Adrenal gland (tissue), 12 donors: ENCODE measurements around the gene ITPR3. TPM values are rescaled to one million over a fixed set of nuclear protein-coding genes. Genes with fewer than 3 reads are reported as not detected.

Experiments
- DNase-seq, 7 donors: peaks; one replicate each; pipeline ENCODE4 v3.0.0-alpha.2; 2019 to 2020
- H3K27ac ChIP-seq, 5 donors: fragments of 200-600 bp; sonication (generic) in 4 of 5; 1 replicate in 3 of 5; 2 replicates in 2 of 5; pipeline versions ENCODE4 v1.5.1 to v1.8.0; 2016 to 2020; ENCODE audit warnings: mild to moderate bottlenecking in 1 of 5
- H3K27me3 ChIP-seq: fragments of 200-600 bp; 2 replicates; pipeline ENCODE4 v1.8.0; 2021
- H3K36me3 ChIP-seq, 2 donors: fragments of 200-600 bp; replicated peaks in 1 of 2; 1 replicate in 1 of 2; 2 replicates in 1 of 2; pipeline versions ENCODE4 v1.5.1 to v1.8.0; 2018 to 2022
- H3K4me1 ChIP-seq, 2 donors: fragments of 200-600 bp; replicated peaks in 1 of 2; 1 replicate in 1 of 2; 2 replicates in 1 of 2; pipeline versions ENCODE4 v1.5.1 to v1.8.0; 2018 to 2021
- H3K4me3 ChIP-seq, 4 donors: fragments of 200-600 bp; sonication (generic) in 3 of 4; one replicate each; pipeline ENCODE4 v1.5.1; 2016 to 2018
- H3K9me3 ChIP-seq, 3 donors: fragments of 200-600 bp; sonication (generic) in 1 of 3; replicated peaks in 1 of 3; 1 replicate in 2 of 3; 2 replicates in 1 of 3; pipeline versions ENCODE4 v1.5.1 to v1.8.0; 2016 to 2021
- CTCF ChIP-seq, 6 experiments: fragments of 450-650 bp in 4 of 6; fragments of 200-600 bp in 2 of 6; sonication (generic) in 1 of 6; IDR thresholded peaks; 1 replicate in 5 of 6; 2 replicates in 1 of 6; pipeline versions ENCODE4 v1.5.1 to v1.8.0; 2016 to 2021; ENCODE audit warnings: antibody characterized with exemption in 6 of 6, mild to moderate bottlenecking in 2 of 6, moderate library complexity in 1 of 6
- POLR2A ChIP-seq, 2 donors: fragments of 450-650 bp; IDR thresholded peaks; one replicate each; pipeline ENCODE4 v1.6.1; 2017; ENCODE audit warnings: antibody characterized with exemption in 2 of 2, mild to moderate bottlenecking in 2 of 2, moderate library complexity in 1 of 2
- WGBS, 4 donors: extraction: QIAGEN DNeasy Blood & Tissue Kit in 2 of 4; methylation state at CpG; one replicate each; pipeline versions ENCODE4 v1.1.5 to v1.1.7; 2013 to 2017; 5-methylcytosine and 5-hydroxymethylcytosine counted together
- intact Hi-C, 2 donors: fragments of 100-400 bp; cut with DNase I; formaldehyde crosslinking; loops; one replicate each; pipeline versions ENCODE4 v1.14.1 to v1.15.0; 2022 to 2023
- polyA plus RNA-seq, 3 donors: library from polyadenylated mRNA; stranded (reverse); fragments of 200-250 nt in 2 of 3; fragments of 350-450 nt in 1 of 3; fragmentation: Illumina TruSeq in 1 of 3; extraction: RNeasy Lipid Tissue Mini Kit (QIAGEN cat#74804) in 1 of 3; gene quantifications; one replicate each; pipeline ENCODE4 v1.2.3, GENCODE V29; 2013 to 2014
- total RNA-seq, 9 donors: library from RNA; depleted of rRNA in 4 of 9; stranded (reverse); fragments of >200 nt in 4 of 9; fragments of 120-200 nt in 1 of 9; fragmentation: NEBNext Ultra II Directional in 1 of 9; extraction: Animal tissue kit (Norgen Biotek cat#: 25700) in 1 of 9; gene quantifications; one replicate each; pipeline versions ENCODE4 v1.1.0 to v1.2.4, GENCODE V29; 2013 to 2023
- donor health status: healthy with polysubstance abuse.
- donor health status: Bipolar disorder and iron deficiency.
- donor health status: DM: yes; HTN: yes; CAD: no.
- donor health status: DM: no; HTN: no; CAD: no.
- donor health status: DM: no; HTN: no; CAD: no.
- donor health status: DM: yes; HTN: yes; CAD: no.

The ITPR3 gene
- total and polyA plus RNA-seq, 12 donors = 1.3 to 38.1 (median 23.9) TPM

GRCh38 chr6:33692760-33693158 is 71.6 kb downstream of the ITPR3 start:
- H3K9me3 ChIP-seq = no peaks in the 10 kb centered on the region
- H3K27me3 ChIP-seq = no peaks in the 10 kb centered on the region
- H3K27ac ChIP-seq = peak overlapping the region in 1 of 5 donors; percentile 46
- H3K36me3 ChIP-seq = peaks cover 0 to 66% of the 10 kb centered on the region in 2 donors
- H3K4me1 ChIP-seq = peaks cover 11 to 33% of the 10 kb centered on the region in 2 donors
- no peak overlapping the region for H3K4me3 ChIP-seq
- peak in 1 of 7 donors; percentile 51 for DNase-seq
- TF ChIP-seq CTCF (IDR thresholded peaks at IDR 0.05) (no peak), POLR2A (IDR thresholded peaks at IDR 0.05) (no peak)
- 67 to 96% (median 74%) methylated on average over 1 to 10 of the region's 10 CpGs for WGBS, 4 donors
- intact Hi-C loops = no loop called here

GRCh38 chr6:33693186-33694105 is 72.3 kb downstream of the ITPR3 start:
- H3K27me3 ChIP-seq = no peaks in the 10 kb centered on the region
- H3K36me3 ChIP-seq = peaks cover 0 to 59% of the 10 kb centered on the region in 2 donors
- DNase-seq = no peak
- no peaks in the 10 kb centered on the region for H3K9me3 ChIP-seq
- intact Hi-C loops = no loop called here
- H3K4me3 ChIP-seq = no peak overlapping the region
- no peak for TF ChIP-seq CTCF (IDR thresholded peaks at IDR 0.05)
- TF ChIP-seq POLR2A (IDR thresholded peaks at IDR 0.05) = no peak
- 80 to 83% (median 81%) methylated on average over 18 to 28 of the region's 28 CpGs for WGBS, 4 donors
- peaks cover 11 to 33% of the 10 kb centered on the region in 2 donors for H3K4me1 ChIP-seq
- no peak overlapping the region for H3K27ac ChIP-seq

- Histone ChIP-seq H3K27me3 (no peaks in the 10 kb centered on the region), H3K9me3 (no peaks in the 10 kb centered on the region), H3K27ac (peak overlapping the region in 3 of 5 donors; percentile 25 to 77 (median 62)), H3K36me3 (peaks cover 0 to 48% of the 10 kb centered on the region in 2 donors), H3K4me3 (no peak overlapping the region), H3K4me1 (peaks cover 11 to 33% of the 10 kb centered on the region in 2 donors)
- no peak for TF ChIP-seq CTCF (IDR thresholded peaks at IDR 0.05)
- TF ChIP-seq POLR2A (IDR thresholded peaks at IDR 0.05) = no peak
- intact Hi-C loops = no loop called here
- 63 to 79% (median 73%) methylated on average over 16 to 19 of the region's 19 CpGs for WGBS, 4 donors
- peak in 1 of 7 donors; percentile 75 for DNase-seq
Observed at GRCh38 chr6:33694401-33694931, 73.3 kb downstream of the ITPR3 start.

GRCh38 chr6:33694977-33695376 is 73.9 kb downstream of the ITPR3 start:
- TF ChIP-seq CTCF (IDR thresholded peaks at IDR 0.05) (no peak), POLR2A (IDR thresholded peaks at IDR 0.05) (no peak)
- no peak for DNase-seq
- Histone ChIP-seq H3K9me3 (no peaks in the 10 kb centered on the region), H3K36me3 (peaks cover 0 to 44% of the 10 kb centered on the region in 2 donors), H3K27ac (peak overlapping the region in 3 of 5 donors; percentile 25 to 77 (median 62)), H3K4me1 (peaks cover 11 to 33% of the 10 kb centered on the region in 2 donors), H3K4me3 (no peak overlapping the region), H3K27me3 (no peaks in the 10 kb centered on the region)
- intact Hi-C loops = loop anchor here (5.0 kb wide), 1 partner anchor 108 kb away; no protein-coding TSS in a partner anchor
- WGBS, 4 donors = 83 to 96% (median 88%) methylated on average over 4 to 5 of the region's 5 CpGs; no CpG with 5 or more reads in 1 of the 4 donors
